CD4-positive, alpha-beta T cell treated with Interleukin-1 beta for 1 hour (primary cell): ENCODE results near the gene RNF222.
"Not testable (repeated sequence)": the region's sequence is repeated elsewhere in the genome, so short reads cannot be mapped to it uniquely, and the experiment has no call there.

Experiments
- DNase-seq, 2 donors: peaks; one replicate each; pipeline ENCODE4 v3.0.0-alpha.2; 2020 to 2022

The RNF222 gene

GRCh38 chr17:8410883-8411238 is 13.2 kb upstream of the RNF222 start:
- DNase-seq: no peak

GRCh38 chr17:8409966-8410882 is 12.6 kb upstream of the RNF222 start:
- DNase-seq: peak; percentile 71 to 77

GRCh38 chr17:8408371-8408770 is 10.7 kb upstream of the RNF222 start:
- no peak for DNase-seq

- no peak for DNase-seq
Measured at GRCh38 chr17:8406174-8406573, 8.5 kb upstream of the RNF222 start.

GRCh38 chr17:8405499-8406016 is 7.9 kb upstream of the RNF222 start:
- DNase-seq: no peak

- no peak for DNase-seq
Measured at GRCh38 chr17:8402921-8403536, 5.4 kb upstream of the RNF222 start.

GRCh38 chr17:8401107-8401506 is 3.5 kb upstream of the RNF222 start:
- no peak for DNase-seq

GRCh38 chr17:8398980-8399379 is 1.4 kb upstream of the RNF222 start:
- DNase-seq: no peak

- not testable (repeated sequence) for DNase-seq
Measured at GRCh38 chr17:8394497-8394896, 3.1 kb downstream of the RNF222 start.

GRCh38 chr17:8393470-8394231 is 4.0 kb downstream of the RNF222 start:
- DNase-seq: peak; percentile 65 to 66

- no peak for DNase-seq
Measured at GRCh38 chr17:8392674-8393469, 4.8 kb downstream of the RNF222 start.

GRCh38 chr17:8392274-8392673 is 5.4 kb downstream of the RNF222 start:
- no peak for DNase-seq

GRCh38 chr17:8391711-8392110 is 5.9 kb downstream of the RNF222 start:
- DNase-seq: no peak

GRCh38 chr17:8387914-8388651 is 9.5 kb downstream of the RNF222 start:
- peak; percentile 36 to 53 for DNase-seq

- DNase-seq: no peak
Measured at GRCh38 chr17:8386841-8387240, 10.8 kb downstream of the RNF222 start.

- no peak for DNase-seq
Measured at GRCh38 chr17:8384801-8385378, 12.7 kb downstream of the RNF222 start.

- DNase-seq: peak; percentile 96 to 97
Measured at GRCh38 chr17:8383143-8383822, 14.3 kb downstream of the RNF222 start, which contains the start of gene RPL26. TSS of gene RPL26 (minus strand) at chr17:8383193. CDS start at chr17:8382310, 883 bp downstream.

GRCh38 chr17:8382880-8383142 is 14.8 kb downstream of the RNF222 start:
- no peak for DNase-seq

- DNase-seq: no peak
Measured at GRCh38 chr17:8382052-8382879, 15.4 kb downstream of the RNF222 start.

GRCh38 chr17:8380049-8380448 is 17.6 kb downstream of the RNF222 start:
- DNase-seq: no peak
